K562 (cell line): ENCODE measurements around the gene PRTFDC1. TPM values are rescaled to one million over a fixed set of nuclear protein-coding genes. Genes with fewer than 3 reads are reported as not detected.
A peak's percentile ranks its signal among the peaks of the same experiment; 100 is the strongest.

Experiments
- ARNT ChIP-seq, 2 experiments: fragments of 450-650 bp; IDR thresholded peaks; 2 replicates each; pipeline ENCODE4 v1.6.1; 2016; ENCODE audit warnings: mild to moderate bottlenecking in 1 of 2
- EGR1 ChIP-seq: fragments of 450-650 bp; conservative IDR thresholded peaks from 2 replicates; pipeline ENCODE4 v1.6.1; 2017; ENCODE audit warnings: mild to moderate bottlenecking
- ETV1 ChIP-seq: fragments of 450-650 bp; conservative IDR thresholded peaks from 2 replicates; pipeline ENCODE4 v1.6.1; 2016; ENCODE audit warnings: missing genetic modification characterization, control low read depth, low read depth, missing compliant biosample characterization
- GATAD2A ChIP-seq: fragments of 450-650 bp; IDR thresholded peaks from 2 replicates; pipeline ENCODE4 v1.6.1; 2017
- NR2C1 ChIP-seq, 2 experiments: fragments of 450-650 bp; IDR thresholded peaks; 2 replicates each; pipeline ENCODE4 v1.6.1; 2017; ENCODE audit warnings: mild to moderate bottlenecking in 2 of 2, antibody characterized with exemption in 1 of 2, inconsistent platforms in 1 of 2, missing compliant biosample characterization in 1 of 2, missing genetic modification characterization in 1 of 2
- SMARCE1 ChIP-seq: fragments of 450-650 bp; IDR thresholded peaks from 2 replicates; pipeline ENCODE4 v1.7.1; 2016; ENCODE audit warnings: mild to moderate bottlenecking
- SRSF9 ChIP-seq: fragments of 200-400 bp; formaldehyde crosslinking; IDR thresholded peaks from 2 replicates; pipeline ENCODE4 v1.6.1; 2017; ENCODE audit warnings: low read depth, low read length, borderline replicate concordance
- TEAD1 ChIP-seq, 2 experiments: fragments of 450-650 bp in 1 of 2; sonication (generic) in 1 of 2; formaldehyde crosslinking; IDR thresholded peaks; 2 replicates each; pipeline versions ENCODE4 v1.4.0 to v1.8.0; 2020 to 2022; ENCODE audit warnings: mild to moderate bottlenecking in 2 of 2, missing genetic modification reagents in 1 of 2
- TRIM28 ChIP-seq: fragments of 450-650 bp; IDR thresholded peaks from 2 replicates; pipeline ENCODE4 v1.6.1; 2017
- ZFPM2 ChIP-seq: fragments of 250-450 bp; sonication (Bioruptor Pico); IDR thresholded peaks from 2 replicates; pipeline ENCODE4 v1.5.1; 2022; ENCODE audit warnings: mild to moderate bottlenecking
- ZNF586 ChIP-seq: fragments of 450-650 bp; formaldehyde crosslinking; conservative IDR thresholded peaks from 2 replicates; pipeline ENCODE4 v1.4.0; 2020; ENCODE audit warnings: mild to moderate bottlenecking, moderate library complexity
- ZNF592 ChIP-seq: fragments of 450-650 bp; IDR thresholded peaks from 2 replicates; pipeline ENCODE4 v1.6.1; 2017; ENCODE audit warnings: antibody characterized with exemption, mild to moderate bottlenecking
- ZNF75A ChIP-seq: fragments of 450-650 bp; formaldehyde crosslinking; IDR thresholded peaks from 2 replicates; pipeline ENCODE4 v1.4.0; 2020; ENCODE audit warnings: mild to moderate bottlenecking
- ZNF780A ChIP-seq: fragments of 250-450 bp; sonication (Bioruptor Pico); IDR thresholded peaks from 2 replicates; pipeline ENCODE4 v1.5.0; 2021; ENCODE audit warnings: mild to moderate bottlenecking
- polyA plus RNA-seq, 8 experiments: library from polyadenylated mRNA; depleted of rRNA in 4 of 8; stranded (reverse) in 5 of 8; unstranded in 3 of 8; fragments of >200 nt; fragmentation: Nextera tagmentation in 2 of 8; fragmentation: Illumina TruSeq in 1 of 8; extraction: Ambion mirVana in 2 of 8; extraction: Trizol in 1 of 8; gene quantifications; 2 replicates each; pipeline versions ENCODE4 v1.2.1 to v1.2.3, GENCODE V29; 2011 to 2014; ENCODE audit warnings: inconsistent platforms in 1 of 8, missing spikeins in 1 of 8
- total RNA-seq, 7 experiments: library from RNA; depleted of rRNA in 6 of 7; stranded (reverse); fragments of >200 nt in 6 of 7; fragmentation: Illumina TruSeq in 2 of 7; extraction: Trizol in 2 of 7; gene quantifications; 2 replicates each; pipeline versions ENCODE4 v1.2.1 to v1.2.3, GENCODE V29; 2011 to 2021; ENCODE audit warnings: low replicate concordance in 1 of 7
- TF ChIP-seq, protein P1 (sequence below): sonication (generic); IDR thresholded peaks from 2 replicates; pipeline ENCODE4 v1.6.1; 2016
- TF ChIP-seq, protein P2 (sequence below): fragments of 250-450 bp; sonication (Bioruptor Pico); IDR thresholded peaks from 2 replicates; pipeline ENCODE4 v1.9.0; 2021; ENCODE audit warnings: mild to moderate bottlenecking, inconsistent platforms
- TF ChIP-seq, protein P3 (sequence below): fragments of 450-650 bp; formaldehyde crosslinking; IDR thresholded peaks from 2 replicates; pipeline ENCODE4 v1.4.0; 2020; ENCODE audit warnings: mild to moderate bottlenecking, moderate library complexity

The PRTFDC1 gene
- total and polyA plus RNA-seq, 9 of the 15 experiments (the other 6 are each of a cell fraction or from before 2014, with no cell fraction given) = 7.0 to 27.6 (median 10.0) TPM

DNA sequence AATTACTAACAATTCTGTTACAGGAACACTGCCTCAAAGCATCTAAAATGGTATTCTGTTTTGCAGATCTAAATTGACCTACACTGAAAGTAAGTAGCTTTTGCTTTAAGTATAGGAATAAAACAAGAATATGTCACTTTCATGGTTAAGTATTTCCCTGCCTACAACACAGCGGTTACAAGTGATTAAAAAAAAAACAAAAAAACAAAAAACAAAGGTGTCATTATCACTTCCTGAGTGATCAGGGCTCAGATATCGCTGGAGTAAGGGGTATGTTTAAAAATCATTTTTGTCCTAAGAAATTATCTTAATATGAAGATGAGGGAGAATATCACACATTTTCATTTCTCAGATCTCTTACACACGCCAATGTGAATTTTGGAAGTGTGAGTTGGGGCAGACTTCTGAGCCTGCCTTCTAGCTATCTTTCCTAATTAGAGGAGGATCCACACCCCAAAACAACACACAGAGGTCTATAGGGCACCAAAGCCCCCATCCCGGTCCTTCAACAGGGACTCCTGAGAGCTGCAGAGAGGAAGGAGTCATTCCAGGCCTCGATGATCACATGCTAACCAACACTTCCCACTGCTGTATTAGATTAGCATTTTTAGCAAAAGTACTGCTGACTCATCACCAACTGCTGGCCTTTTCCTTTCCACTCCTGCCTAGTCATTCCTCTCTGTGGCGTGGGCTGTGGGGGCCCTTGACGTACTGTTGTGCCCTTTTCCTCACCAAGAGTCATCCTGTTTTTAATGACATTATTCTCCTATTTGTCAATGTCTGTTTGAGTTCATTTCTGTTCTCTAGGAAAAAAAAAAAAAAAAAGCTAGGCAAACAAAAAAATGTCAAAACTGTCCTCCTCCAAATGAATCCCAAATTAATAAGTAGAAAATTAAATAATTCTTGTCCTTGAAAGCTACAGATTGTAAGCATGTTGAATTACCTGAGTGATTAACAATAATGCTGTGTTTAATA is 31.2 kb downstream of the PRTFDC1 start (continued):
- TF ChIP-seq, protein P1, sequence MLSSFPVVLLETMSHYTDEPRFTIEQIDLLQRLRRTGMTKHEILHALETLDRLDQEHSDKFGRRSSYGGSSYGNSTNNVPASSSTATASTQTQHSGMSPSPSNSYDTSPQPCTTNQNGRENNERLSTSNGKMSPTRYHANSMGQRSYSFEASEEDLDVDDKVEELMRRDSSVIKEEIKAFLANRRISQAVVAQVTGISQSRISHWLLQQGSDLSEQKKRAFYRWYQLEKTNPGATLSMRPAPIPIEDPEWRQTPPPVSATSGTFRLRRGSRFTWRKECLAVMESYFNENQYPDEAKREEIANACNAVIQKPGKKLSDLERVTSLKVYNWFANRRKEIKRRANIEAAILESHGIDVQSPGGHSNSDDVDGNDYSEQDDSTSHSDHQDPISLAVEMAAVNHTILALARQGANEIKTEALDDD = peak; percentile 83
- TF ChIP-seq NR2C1 (IDR thresholded peaks at IDR 0.05) (no peak; the same call in 1 of the 2 replicates), NR2C1 (tag; IDR thresholded peaks at IDR 0.05) (peak; percentile 69), ZNF592 (peak; percentile 99), ZNF75A (CRISPR knock-in tag) (no peak), SRSF9 (no peak), ZNF780A (CRISPR knock-in tag) (no peak), ZFPM2 (CRISPR knock-in tag) (no peak), ETV1 (tag) (peak; percentile 67), GATAD2A (peak; percentile 74; the same call in 1 of the 2 replicates), EGR1 (peak; percentile 94), ARNT (IDR thresholded peaks at IDR 0.05) (peak in 1 of 2 experiments; percentile 28; a peak in 1 of 4 replicates), TEAD1 (CRISPR knock-in tag; IDR thresholded peaks at IDR 0.05) (peak in 1 of 2 experiments; percentile 83; a peak in 2 of 4 replicates), SMARCE1 (peak; percentile 91), ZNF586 (no peak), TRIM28 (peak; percentile 50; the same call in 1 of the 2 replicates)
- TF ChIP-seq, protein P2, sequence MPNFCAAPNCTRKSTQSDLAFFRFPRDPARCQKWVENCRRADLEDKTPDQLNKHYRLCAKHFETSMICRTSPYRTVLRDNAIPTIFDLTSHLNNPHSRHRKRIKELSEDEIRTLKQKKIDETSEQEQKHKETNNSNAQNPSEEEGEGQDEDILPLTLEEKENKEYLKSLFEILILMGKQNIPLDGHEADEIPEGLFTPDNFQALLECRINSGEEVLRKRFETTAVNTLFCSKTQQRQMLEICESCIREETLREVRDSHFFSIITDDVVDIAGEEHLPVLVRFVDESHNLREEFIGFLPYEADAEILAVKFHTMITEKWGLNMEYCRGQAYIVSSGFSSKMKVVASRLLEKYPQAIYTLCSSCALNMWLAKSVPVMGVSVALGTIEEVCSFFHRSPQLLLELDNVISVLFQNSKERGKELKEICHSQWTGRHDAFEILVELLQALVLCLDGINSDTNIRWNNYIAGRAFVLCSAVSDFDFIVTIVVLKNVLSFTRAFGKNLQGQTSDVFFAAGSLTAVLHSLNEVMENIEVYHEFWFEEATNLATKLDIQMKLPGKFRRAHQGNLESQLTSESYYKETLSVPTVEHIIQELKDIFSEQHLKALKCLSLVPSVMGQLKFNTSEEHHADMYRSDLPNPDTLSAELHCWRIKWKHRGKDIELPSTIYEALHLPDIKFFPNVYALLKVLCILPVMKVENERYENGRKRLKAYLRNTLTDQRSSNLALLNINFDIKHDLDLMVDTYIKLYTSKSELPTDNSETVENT = no peak
- TF ChIP-seq, protein P3, sequence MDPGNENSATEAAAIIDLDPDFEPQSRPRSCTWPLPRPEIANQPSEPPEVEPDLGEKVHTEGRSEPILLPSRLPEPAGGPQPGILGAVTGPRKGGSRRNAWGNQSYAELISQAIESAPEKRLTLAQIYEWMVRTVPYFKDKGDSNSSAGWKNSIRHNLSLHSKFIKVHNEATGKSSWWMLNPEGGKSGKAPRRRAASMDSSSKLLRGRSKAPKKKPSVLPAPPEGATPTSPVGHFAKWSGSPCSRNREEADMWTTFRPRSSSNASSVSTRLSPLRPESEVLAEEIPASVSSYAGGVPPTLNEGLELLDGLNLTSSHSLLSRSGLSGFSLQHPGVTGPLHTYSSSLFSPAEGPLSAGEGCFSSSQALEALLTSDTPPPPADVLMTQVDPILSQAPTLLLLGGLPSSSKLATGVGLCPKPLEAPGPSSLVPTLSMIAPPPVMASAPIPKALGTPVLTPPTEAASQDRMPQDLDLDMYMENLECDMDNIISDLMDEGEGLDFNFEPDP (CRISPR knock-in tag) = no peak
